ENCODE data around the gene KRT8. TPM values are rescaled to one million over a fixed set of nuclear protein-coding genes. Genes with fewer than 3 reads are reported as not detected.

Gene KRT8
- polyA plus RNA-seq, 1 donor from 2014 or later, result 0.46 TPM

GRCh38 chr12:52924764-52925716, 20.2 kb upstream of the KRT8 start:
- no peaks in the 10 kb centered on the region for H3K36me3 ChIP-seq (ENCODE audit: insufficient read depth, low read length)
- H3K9me3 ChIP-seq (ENCODE audit: low read length), result no peaks in the 10 kb centered on the region
- H3F3A ChIP-seq (ENCODE audit: insufficient read depth, low read length, poor library complexity, severe bottlenecking), result no peaks in the 10 kb centered on the region
- TF ChIP-seq POLR2AphosphoS5 (IDR thresholded peaks at IDR 0.05), result no peak
- TF ChIP-seq TAF1 (IDR thresholded peaks at IDR 0.05; ENCODE audit: low read depth), result no peak
- TF ChIP-seq EP300 (conservative IDR thresholded peaks at IDR 0.05; ENCODE audit: poor library complexity, severe bottlenecking), result no peak
- TF ChIP-seq, protein P1, sequence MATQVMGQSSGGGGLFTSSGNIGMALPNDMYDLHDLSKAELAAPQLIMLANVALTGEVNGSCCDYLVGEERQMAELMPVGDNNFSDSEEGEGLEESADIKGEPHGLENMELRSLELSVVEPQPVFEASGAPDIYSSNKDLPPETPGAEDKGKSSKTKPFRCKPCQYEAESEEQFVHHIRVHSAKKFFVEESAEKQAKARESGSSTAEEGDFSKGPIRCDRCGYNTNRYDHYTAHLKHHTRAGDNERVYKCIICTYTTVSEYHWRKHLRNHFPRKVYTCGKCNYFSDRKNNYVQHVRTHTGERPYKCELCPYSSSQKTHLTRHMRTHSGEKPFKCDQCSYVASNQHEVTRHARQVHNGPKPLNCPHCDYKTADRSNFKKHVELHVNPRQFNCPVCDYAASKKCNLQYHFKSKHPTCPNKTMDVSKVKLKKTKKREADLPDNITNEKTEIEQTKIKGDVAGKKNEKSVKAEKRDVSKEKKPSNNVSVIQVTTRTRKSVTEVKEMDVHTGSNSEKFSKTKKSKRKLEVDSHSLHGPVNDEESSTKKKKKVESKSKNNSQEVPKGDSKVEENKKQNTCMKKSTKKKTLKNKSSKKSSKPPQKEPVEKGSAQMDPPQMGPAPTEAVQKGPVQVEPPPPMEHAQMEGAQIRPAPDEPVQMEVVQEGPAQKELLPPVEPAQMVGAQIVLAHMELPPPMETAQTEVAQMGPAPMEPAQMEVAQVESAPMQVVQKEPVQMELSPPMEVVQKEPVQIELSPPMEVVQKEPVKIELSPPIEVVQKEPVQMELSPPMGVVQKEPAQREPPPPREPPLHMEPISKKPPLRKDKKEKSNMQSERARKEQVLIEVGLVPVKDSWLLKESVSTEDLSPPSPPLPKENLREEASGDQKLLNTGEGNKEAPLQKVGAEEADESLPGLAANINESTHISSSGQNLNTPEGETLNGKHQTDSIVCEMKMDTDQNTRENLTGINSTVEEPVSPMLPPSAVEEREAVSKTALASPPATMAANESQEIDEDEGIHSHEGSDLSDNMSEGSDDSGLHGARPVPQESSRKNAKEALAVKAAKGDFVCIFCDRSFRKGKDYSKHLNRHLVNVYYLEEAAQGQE (IDR thresholded peaks at IDR 0.05; ENCODE audit: borderline replicate concordance), result no peak
- no peak for TF ChIP-seq SMC3 (conservative IDR thresholded peaks at IDR 0.05; ENCODE audit: poor library complexity)
- TF ChIP-seq, protein P2, sequence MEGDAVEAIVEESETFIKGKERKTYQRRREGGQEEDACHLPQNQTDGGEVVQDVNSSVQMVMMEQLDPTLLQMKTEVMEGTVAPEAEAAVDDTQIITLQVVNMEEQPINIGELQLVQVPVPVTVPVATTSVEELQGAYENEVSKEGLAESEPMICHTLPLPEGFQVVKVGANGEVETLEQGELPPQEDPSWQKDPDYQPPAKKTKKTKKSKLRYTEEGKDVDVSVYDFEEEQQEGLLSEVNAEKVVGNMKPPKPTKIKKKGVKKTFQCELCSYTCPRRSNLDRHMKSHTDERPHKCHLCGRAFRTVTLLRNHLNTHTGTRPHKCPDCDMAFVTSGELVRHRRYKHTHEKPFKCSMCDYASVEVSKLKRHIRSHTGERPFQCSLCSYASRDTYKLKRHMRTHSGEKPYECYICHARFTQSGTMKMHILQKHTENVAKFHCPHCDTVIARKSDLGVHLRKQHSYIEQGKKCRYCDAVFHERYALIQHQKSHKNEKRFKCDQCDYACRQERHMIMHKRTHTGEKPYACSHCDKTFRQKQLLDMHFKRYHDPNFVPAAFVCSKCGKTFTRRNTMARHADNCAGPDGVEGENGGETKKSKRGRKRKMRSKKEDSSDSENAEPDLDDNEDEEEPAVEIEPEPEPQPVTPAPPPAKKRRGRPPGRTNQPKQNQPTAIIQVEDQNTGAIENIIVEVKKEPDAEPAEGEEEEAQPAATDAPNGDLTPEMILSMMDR (IDR thresholded peaks at IDR 0.05; ENCODE audit: poor library complexity, severe bottlenecking), result no peak
- TF ChIP-seq MXI1 (conservative IDR thresholded peaks at IDR 0.05; ENCODE audit: poor library complexity, severe bottlenecking), result no peak
- H4K20me1 ChIP-seq (ENCODE audit: insufficient read depth), result no peaks in the 10 kb centered on the region
- H3K79me2 ChIP-seq (replicated peaks; ENCODE audit: insufficient read depth, low read length), result no peaks in the 10 kb centered on the region
- no peak overlapping the region for H3K4me3 ChIP-seq (ENCODE audit: low read length)
- H3K9me2 ChIP-seq (ENCODE audit: insufficient read depth, low read length), result no peaks in the 10 kb centered on the region
- H3K27me3 ChIP-seq (ENCODE audit: insufficient read depth, low read depth, low read length), result no peaks in the 10 kb centered on the region
- no peak overlapping the region for H3K9ac ChIP-seq (ENCODE audit: low read length)
- no peak overlapping the region for H2AFZ ChIP-seq (ENCODE audit: low read depth, low read length)
- H3K4me2 ChIP-seq (ENCODE audit: low read length), result no peak overlapping the region
- H3K27ac ChIP-seq (ENCODE audit: low read length), result no peak overlapping the region

DNA sequence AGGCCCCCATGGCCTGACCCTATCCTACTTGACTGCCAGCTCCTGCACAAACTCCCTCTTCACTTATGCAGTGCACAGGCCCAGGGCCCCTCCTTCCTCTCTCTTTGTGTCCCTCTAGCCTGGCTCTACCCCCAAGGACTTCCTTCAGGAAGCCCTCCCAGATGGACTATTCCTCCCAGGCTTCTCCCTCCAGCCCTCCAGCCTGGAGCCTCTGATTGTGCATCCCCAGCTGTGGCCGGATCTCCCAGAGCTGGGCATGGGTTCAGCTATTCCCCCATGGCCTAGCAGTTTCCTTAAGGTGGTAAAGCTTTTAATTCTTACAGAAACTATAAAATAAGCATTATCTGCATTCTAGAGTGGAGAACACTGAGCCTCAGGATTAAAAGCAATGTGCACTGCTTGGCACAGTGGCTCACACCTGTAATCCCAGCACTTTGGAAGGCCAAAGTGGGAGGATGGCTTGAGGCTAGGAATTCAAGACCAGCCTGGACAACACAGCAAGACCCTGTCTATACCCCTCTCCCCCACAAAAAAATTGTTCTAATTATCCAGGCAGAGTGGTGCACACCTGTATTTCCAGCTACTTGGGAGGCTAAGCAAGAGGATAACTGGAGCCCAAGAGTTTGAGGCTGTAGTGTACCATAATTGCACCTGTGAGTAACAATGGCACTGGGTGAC, 16.8 kb upstream of the KRT8 start:
- Histone ChIP-seq H3K27ac (ENCODE audit: low read length) (no peak overlapping the region), H3K4me2 (ENCODE audit: low read length) (no peak overlapping the region)
- TF ChIP-seq, protein P2 (IDR thresholded peaks at IDR 0.05; ENCODE audit: poor library complexity, severe bottlenecking), result no peak
- TF ChIP-seq TAF1 (IDR thresholded peaks at IDR 0.05; ENCODE audit: low read depth), result no peak
- TF ChIP-seq, protein P1 (IDR thresholded peaks at IDR 0.05; ENCODE audit: borderline replicate concordance), result no peak
- no peak for TF ChIP-seq RAD21 (conservative IDR thresholded peaks at IDR 0.05)
- TF ChIP-seq EZH2 (IDR thresholded peaks at IDR 0.05; ENCODE audit: borderline replicate concordance, insufficient read depth, low read length, poor library complexity, severe bottlenecking), result no peak
- no peak for TF ChIP-seq SMC3 (conservative IDR thresholded peaks at IDR 0.05; ENCODE audit: poor library complexity)
- TF ChIP-seq EP300 (conservative IDR thresholded peaks at IDR 0.05; ENCODE audit: poor library complexity, severe bottlenecking), result no peak
- no peak for TF ChIP-seq MXI1 (conservative IDR thresholded peaks at IDR 0.05; ENCODE audit: poor library complexity, severe bottlenecking)
- no peak for TF ChIP-seq POLR2AphosphoS5 (IDR thresholded peaks at IDR 0.05)

More for the DNA sequence above, 16.8 kb upstream of the KRT8 start:
- no peak overlapping the region for H3K4me3 ChIP-seq (ENCODE audit: low read length)
- H3K9me3 ChIP-seq (ENCODE audit: low read length), result no peaks in the 10 kb centered on the region
- H3K27me3 ChIP-seq (ENCODE audit: insufficient read depth, low read depth, low read length), result no peaks in the 10 kb centered on the region
- no peaks in the 10 kb centered on the region for H4K20me1 ChIP-seq (ENCODE audit: insufficient read depth)
- H3K79me2 ChIP-seq (replicated peaks; ENCODE audit: insufficient read depth, low read length), result no peaks in the 10 kb centered on the region
- H3K36me3 ChIP-seq (ENCODE audit: insufficient read depth, low read length), result no peaks in the 10 kb centered on the region
- H2AFZ ChIP-seq (ENCODE audit: low read depth, low read length), result no peak overlapping the region
- no peak overlapping the region for H3K9ac ChIP-seq (ENCODE audit: low read length)
- no peaks in the 10 kb centered on the region for H3F3A ChIP-seq (ENCODE audit: insufficient read depth, low read length, poor library complexity, severe bottlenecking)
- no peaks in the 10 kb centered on the region for H3K9me2 ChIP-seq (ENCODE audit: insufficient read depth, low read length)
